HepG2 (cell line): ENCODE data around the gene RFTN1.

Experiments used
- ARID2 ChIP-seq: sonication (generic); formaldehyde crosslinking; IDR thresholded peaks from 2 replicates; pipeline ENCODE4 v1.8.1; 2022; ENCODE audit warnings: mild to moderate bottlenecking, missing genetic modification reagents, borderline replicate concordance
- CENPBD1 ChIP-seq: sonication (generic); formaldehyde crosslinking; IDR thresholded peaks from 2 replicates; pipeline ENCODE4 v1.8.0; 2022; ENCODE audit warnings: missing genetic modification reagents, low read depth, mild to moderate bottlenecking, borderline replicate concordance
- CTCF ChIP-seq: sonication (generic); formaldehyde crosslinking; IDR thresholded peaks from 2 replicates; pipeline ENCODE4 v1.5.0; 2020; ENCODE audit warnings: mild to moderate bottlenecking, missing genetic modification reagents, moderate library complexity
- EZH2 ChIP-seq: conservative IDR thresholded peaks from 2 replicates; pipeline ENCODE4 v1.6.1; 2012; ENCODE audit warnings: mild to moderate bottlenecking, low read depth, low read length, moderate library complexity
- GABPA ChIP-seq, 2 experiments: IDR thresholded peaks; 2 replicates each; pipeline ENCODE4 v1.6.1; 2011 to 2016; ENCODE audit warnings: low read depth in 2 of 2, low read length in 1 of 2, missing biosample characterization in 1 of 2, missing genetic modification characterization in 1 of 2
- HNF4A ChIP-seq: sonication (generic); formaldehyde crosslinking; IDR thresholded peaks from 2 replicates; pipeline ENCODE4 v1.4.0; 2020; ENCODE audit warnings: missing genetic modification reagents
- KIAA2018 ChIP-seq: sonication (generic); formaldehyde crosslinking; IDR thresholded peaks from 2 replicates; pipeline ENCODE4 v1.5.0; 2020; ENCODE audit warnings: mild to moderate bottlenecking, missing genetic modification reagents, borderline replicate concordance
- MAX ChIP-seq: IDR thresholded peaks from 2 replicates; pipeline ENCODE4 v1.6.1; 2012; ENCODE audit warnings: inconsistent platforms
- POLR2A ChIP-seq, 2 experiments: IDR thresholded peaks; 2 replicates each; pipeline ENCODE4 v1.6.1; 2011; ENCODE audit warnings: low read depth in 2 of 2, low read length in 2 of 2, mild to moderate bottlenecking in 1 of 2, moderate library complexity in 1 of 2; ENCODE audit not compliant: insufficient read depth in 1 of 2
- SMC3 ChIP-seq: IDR thresholded peaks from 2 replicates; pipeline ENCODE4 v1.6.1; 2011; ENCODE audit warnings: low read length, improper control_type of control experiment
- ZBTB33 ChIP-seq: sonication (generic); formaldehyde crosslinking; IDR thresholded peaks from 2 replicates; pipeline ENCODE4 v1.4.0; 2020; ENCODE audit warnings: missing genetic modification reagents
- ZFP36 ChIP-seq: fragments of 150-350 bp; IDR thresholded peaks from 2 replicates; pipeline ENCODE4 v1.6.1; 2018; ENCODE audit warnings: borderline replicate concordance, low read length, low read depth; ENCODE audit not compliant: partially characterized antibody
- ZNF530 ChIP-seq: sonication (generic); formaldehyde crosslinking; IDR thresholded peaks from 2 replicates; pipeline ENCODE4 v1.5.0; 2020; ENCODE audit warnings: low read depth, mild to moderate bottlenecking, missing genetic modification reagents
- ZNF564 ChIP-seq: sonication (generic); formaldehyde crosslinking; IDR thresholded peaks from 2 replicates; pipeline ENCODE4 v1.8.1; 2023; ENCODE audit warnings: mild to moderate bottlenecking, missing genetic modification reagents

- TF ChIP-seq EZH2 (no peak), ZBTB33 (CRISPR knock-in tag) (no peak), POLR2A (IDR thresholded peaks at IDR 0.05; ENCODE audit: insufficient read depth in 1 of 2, low read depth in 2 of 2, low read length in 2 of 2) (no peak), CENPBD1 (CRISPR knock-in tag) (no peak), KIAA2018 (CRISPR knock-in tag) (no peak), HNF4A (CRISPR knock-in tag) (no peak), ZFP36 (no peak), ZNF530 (CRISPR knock-in tag) (no peak), SMC3 (no peak), ZNF564 (CRISPR knock-in tag) (no peak), ARID2 (CRISPR knock-in tag) (no peak), CTCF (no peak), MAX (no peak), GABPA (IDR thresholded peaks at IDR 0.05; ENCODE audit: low read depth, low read length) (no peak), GABPA (CRISPR knock-in tag; IDR thresholded peaks at IDR 0.05; ENCODE audit: low read depth) (no peak)
These were observed 64.1 kb downstream of the RFTN1 start for GRCh38 chr3:16449369-16449768.
